B cell (primary cell): ENCODE data around the gene LRPPRC. TPM values are rescaled to one million over a fixed set of nuclear protein-coding genes. Genes with fewer than 3 reads are reported as not detected.

Source experiments
- ATAC-seq: fragments of 200-7000 bp; cut with Tn5 transposase; one replicate; pipeline ENCODE4 v1.10.0; 2021; ENCODE audit warnings: low read depth, mild to moderate bottlenecking, moderate number of reproducible peaks, moderate library complexity
- CTCF ChIA-PET: fragments of 350-600 bp; sonication (Branson Sonifier 250); formaldehyde crosslinking; loops from one replicate; lab custom pipeline; 2021; ENCODE audit warnings: antibody characterized with exemption, inconsistent platforms; lab: Charles Lee
- POLR2A ChIA-PET: fragments of 350-600 bp; sonication (Branson Sonifier 250); formaldehyde crosslinking; loops from one replicate; lab custom pipeline; 2021; ENCODE audit warnings: antibody characterized with exemption; lab: Charles Lee
- DNase-seq: peaks from one replicate; pipeline ENCODE4 v3.0.0; 2013
- H2AFZ ChIP-seq: 2 replicates; pipeline ENCODE4 v1.6.1; 2012; ENCODE audit warnings: mild to moderate bottlenecking, low read depth, low read length; ENCODE audit not compliant: insufficient read depth, poor library complexity, severe bottlenecking
- H3K27ac ChIP-seq, 2 donors: 1 replicate in 1 of 2; 2 replicates in 1 of 2; pipeline ENCODE4 v1.5.1; 2012 to 2013; ENCODE audit warnings: low read length in 2 of 2, mild to moderate bottlenecking in 2 of 2, moderate library complexity in 1 of 2
- H3K27me3 ChIP-seq, 4 experiments: fragments of 200-600 bp in 1 of 4; sonication (generic) in 1 of 4; replicated peaks in 1 of 4; 1 replicate in 2 of 4; 2 replicates in 2 of 4; pipeline versions ENCODE4 v1.6.1 to v1.7.0; 2013 to 2016; ENCODE audit warnings: low read length in 3 of 4, mild to moderate bottlenecking in 2 of 4, mixed read lengths in 1 of 4, moderate library complexity in 1 of 4; ENCODE audit not compliant: insufficient read depth in 4 of 4, control insufficient read depth in 3 of 4; ENCODE audit errors: control extremely low read depth in 1 of 4
- H3K36me3 ChIP-seq, 2 experiments: replicated peaks in 1 of 2; 1 replicate in 1 of 2; 2 replicates in 1 of 2; pipeline versions ENCODE4 v1.6.1 to v1.7.1; 2013; ENCODE audit warnings: low read length in 1 of 2; ENCODE audit not compliant: insufficient read depth in 2 of 2, control insufficient read depth in 1 of 2; ENCODE audit errors: control extremely low read depth in 1 of 2, extremely low read depth in 1 of 2
- H3K4me1 ChIP-seq, 2 donors: fragments of 200-600 bp in 1 of 2; sonication (generic) in 1 of 2; 1 replicate in 1 of 2; 2 replicates in 1 of 2; pipeline versions ENCODE4 v1.5.1 to v1.6.1; 2013 to 2017; ENCODE audit warnings: low read length in 2 of 2; ENCODE audit not compliant: control insufficient read depth in 2 of 2, insufficient read depth in 2 of 2
- H3K4me2 ChIP-seq: replicated peaks from 2 replicates; pipeline ENCODE3; 2012; ENCODE audit warnings: mild to moderate bottlenecking, low read depth, low read length; ENCODE audit not compliant: poor library complexity, severe bottlenecking
- H3K4me3 ChIP-seq, 5 experiments: fragments of 200-600 bp in 1 of 5; sonication (generic) in 1 of 5; 1 replicate in 3 of 5; 2 replicates in 2 of 5; pipeline versions ENCODE4 v1.5.1 to v1.7.0; 2011 to 2016; ENCODE audit warnings: low read length in 4 of 5, mild to moderate bottlenecking in 4 of 5, low read depth in 2 of 5, control low read depth in 1 of 5, moderate library complexity in 1 of 5; ENCODE audit not compliant: insufficient read depth in 1 of 5; ENCODE audit errors: control extremely low read depth in 1 of 5, extremely low read depth in 1 of 5
- H3K79me2 ChIP-seq: fragments of 200-600 bp; sonication (generic); one replicate; pipeline ENCODE4 v1.6.0; 2016; ENCODE audit warnings: low read length; ENCODE audit not compliant: control insufficient read depth, insufficient read depth
- H3K9ac ChIP-seq: fragments of 200-600 bp; sonication (generic); 2 replicates; pipeline ENCODE4 v1.6.1; 2017; ENCODE audit warnings: mild to moderate bottlenecking, low read length, moderate library complexity
- H3K9me3 ChIP-seq, 3 donors: one replicate each; pipeline versions ENCODE4 v1.6.1 to v1.7.1; 2013; ENCODE audit warnings: low read length in 2 of 3; ENCODE audit not compliant: control insufficient read depth in 2 of 3, insufficient read depth in 1 of 3; ENCODE audit errors: control extremely low read depth in 1 of 3
- H4K20me1 ChIP-seq: 2 replicates; pipeline ENCODE4 v1.6.0; 2012; ENCODE audit warnings: mild to moderate bottlenecking, low read length; ENCODE audit not compliant: insufficient read depth, control insufficient read depth, poor library complexity, severe bottlenecking
- H3K27ac Mint-ChIP-seq: one replicate; pipeline ENCODE4 v1.8.0; 2021; ENCODE audit warnings: mixed read lengths
- H3K27me3 Mint-ChIP-seq: one replicate; pipeline ENCODE4 v1.8.0; 2021; ENCODE audit warnings: mixed read lengths
- H3K4me1 Mint-ChIP-seq: one replicate; pipeline ENCODE4 v1.8.0; 2021; ENCODE audit warnings: mixed read lengths
- H3K4me3 Mint-ChIP-seq: one replicate; pipeline ENCODE4 v1.8.0; 2021; ENCODE audit warnings: mixed read lengths
- H3K9me3 Mint-ChIP-seq: one replicate; pipeline ENCODE4 v1.8.0; 2022; ENCODE audit warnings: mixed read lengths; ENCODE audit not compliant: insufficient read depth
- CTCF ChIP-seq: fragments of 200-600 bp; IDR thresholded peaks from one replicate; pipeline ENCODE4 v1.8.0; 2022; ENCODE audit warnings: antibody characterized with exemption, mild to moderate bottlenecking
- EZH2 ChIP-seq: IDR thresholded peaks from 2 replicates; pipeline ENCODE4 v1.6.1; 2012; ENCODE audit warnings: borderline replicate concordance, low read depth, mild to moderate bottlenecking, moderate library complexity, low read length; ENCODE audit not compliant: insufficient read depth, poor library complexity, severe bottlenecking
- WGBS: methylation state at CpG from one replicate; pipeline ENCODE4 v1.1.5; 2013; ENCODE audit warnings: missing lambda C conversion rate; ENCODE audit not compliant: insufficient coverage; 5-methylcytosine and 5-hydroxymethylcytosine counted together
- intact Hi-C: fragments of 100-400 bp; cut with micrococcal nuclease; formaldehyde crosslinking; loops from one replicate; pipeline ENCODE4 v1.10.0; 2022
- polyA plus RNA-seq: library from polyadenylated mRNA; depleted of rRNA; stranded (reverse); fragments of >200 nt; gene quantifications from 2 replicates; pipeline ENCODE4 v1.2.3, GENCODE V29; 2012
- total RNA-seq, 2 donors: library from RNA; stranded (reverse); fragments of 120-200 nt in 1 of 2; gene quantifications; 1 replicate in 1 of 2; 2 replicates in 1 of 2; pipeline versions ENCODE4 v1.2.3 to v1.2.4, GENCODE V29; 2013 to 2022

LRPPRC gene
- total and polyA plus RNA-seq, 2 donors (not counting 1 experiment from before 2014, with no cell fraction given): 17.6 to 75.6 TPM

- no peak overlapping the region for H3K9ac ChIP-seq
- H3K4me3 Mint-ChIP-seq: no peak overlapping the region
- no peak overlapping the region for H2AFZ ChIP-seq
- 93% methylated on average over 5 of the region's 5 CpGs for WGBS
- ATAC-seq (no peak), DNase-seq (no peak)
- H3K9me3 ChIP-seq: peaks cover 0 to 2% (median 0%) of the 10 kb centered on the region in 3 donors
- no peak overlapping the region for H3K4me2 ChIP-seq
- H3K9me3 Mint-ChIP-seq: no peaks in the 10 kb centered on the region
- H3K79me2 ChIP-seq: no peaks in the 10 kb centered on the region
- H3K27me3 Mint-ChIP-seq: peaks cover 2% of the 10 kb centered on the region
- TF ChIP-seq CTCF: no peak
- no peak overlapping the region for H3K27ac Mint-ChIP-seq
- no peak overlapping the region for H3K4me3 ChIP-seq
- no peaks in the 10 kb centered on the region for H3K36me3 ChIP-seq
- intact Hi-C loops: no loop called here
- peaks cover 5% of the 10 kb centered on the region for H3K4me1 Mint-ChIP-seq
- ChIA-PET CTCF (no interaction called here), POLR2A (no interaction called here)
- peaks cover 0 to 6% of the 10 kb centered on the region in 2 donors for H3K4me1 ChIP-seq
- H3K27me3 ChIP-seq: peaks cover 0 to 7% (median 0%) of the 10 kb centered on the region in 4 experiments
- no peaks in the 10 kb centered on the region for H4K20me1 ChIP-seq
- H3K27ac ChIP-seq: no peak overlapping the region
Observed at GRCh38 chr2:43846140-43846793, 149.5 kb downstream of the LRPPRC start.

- no peaks in the 10 kb centered on the region for H3K79me2 ChIP-seq
- peaks cover 0 to 6% of the 10 kb centered on the region in 2 donors for H3K4me1 ChIP-seq
- peaks cover 0 to 7% (median 0%) of the 10 kb centered on the region in 4 experiments for H3K27me3 ChIP-seq
- WGBS: no CpG with 5 or more reads among the region's 1 CpG
- H3K4me3 ChIP-seq: no peak overlapping the region
- Mint-ChIP-seq H3K4me3 (no peak overlapping the region), H3K9me3 (no peaks in the 10 kb centered on the region), H3K27ac (no peak overlapping the region), H3K27me3 (no peaks in the 10 kb centered on the region), H3K4me1 (peaks cover 5% of the 10 kb centered on the region)
- H4K20me1 ChIP-seq: no peaks in the 10 kb centered on the region
- H3K4me2 ChIP-seq: no peak overlapping the region
- ChIA-PET POLR2A (interaction anchor here (0.6 kb wide), 1 partner anchor 19 kb away, joined by 6 read pairs; no protein-coding TSS in a partner anchor), CTCF (no interaction called here)
- DNase-seq (no peak), ATAC-seq (no peak)
- TF ChIP-seq CTCF: no peak
- TF ChIP-seq EZH2: no peak
- H3K27ac ChIP-seq: no peak overlapping the region
- H3K9me3 ChIP-seq: peaks cover 0 to 2% (median 0%) of the 10 kb centered on the region in 3 donors
- H3K9ac ChIP-seq: no peak overlapping the region
- H3K36me3 ChIP-seq: no peaks in the 10 kb centered on the region
- intact Hi-C loops: no loop called here
- no peak overlapping the region for H2AFZ ChIP-seq
Observed at GRCh38 chr2:43845181-43845580, 150.6 kb downstream of the LRPPRC start.
